ENCODE results near the gene CHST11.

- TF ChIP-seq, protein P1, sequence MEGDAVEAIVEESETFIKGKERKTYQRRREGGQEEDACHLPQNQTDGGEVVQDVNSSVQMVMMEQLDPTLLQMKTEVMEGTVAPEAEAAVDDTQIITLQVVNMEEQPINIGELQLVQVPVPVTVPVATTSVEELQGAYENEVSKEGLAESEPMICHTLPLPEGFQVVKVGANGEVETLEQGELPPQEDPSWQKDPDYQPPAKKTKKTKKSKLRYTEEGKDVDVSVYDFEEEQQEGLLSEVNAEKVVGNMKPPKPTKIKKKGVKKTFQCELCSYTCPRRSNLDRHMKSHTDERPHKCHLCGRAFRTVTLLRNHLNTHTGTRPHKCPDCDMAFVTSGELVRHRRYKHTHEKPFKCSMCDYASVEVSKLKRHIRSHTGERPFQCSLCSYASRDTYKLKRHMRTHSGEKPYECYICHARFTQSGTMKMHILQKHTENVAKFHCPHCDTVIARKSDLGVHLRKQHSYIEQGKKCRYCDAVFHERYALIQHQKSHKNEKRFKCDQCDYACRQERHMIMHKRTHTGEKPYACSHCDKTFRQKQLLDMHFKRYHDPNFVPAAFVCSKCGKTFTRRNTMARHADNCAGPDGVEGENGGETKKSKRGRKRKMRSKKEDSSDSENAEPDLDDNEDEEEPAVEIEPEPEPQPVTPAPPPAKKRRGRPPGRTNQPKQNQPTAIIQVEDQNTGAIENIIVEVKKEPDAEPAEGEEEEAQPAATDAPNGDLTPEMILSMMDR (optimal IDR thresholded peaks at IDR 0.05 in 1 of 3, IDR thresholded peaks at IDR 0.05 in 1 of 3, conservative IDR thresholded peaks at IDR 0.05 in 1 of 3; ENCODE audit: extremely low read depth in 1 of 3, insufficient read depth in 2 of 3, low read length in 3 of 3): no peak
- TF ChIP-seq EZH2 (IDR thresholded peaks at IDR 0.05; ENCODE audit: low read length): no peak
These were observed 70.0 kb downstream of the CHST11 start for GRCh38 chr12:104526751-104527150.
